ENCODE measurements around the gene OR4C12. TPM values are rescaled to one million over a fixed set of nuclear protein-coding genes. Genes with fewer than 3 reads are reported as not detected.
A peak's percentile ranks its signal among the peaks of the same experiment; 100 is the strongest.
"Not testable (repeated sequence)": the region's sequence is repeated elsewhere in the genome, so short reads cannot be mapped to it uniquely, and the experiment has no call there.

Gene OR4C12
- total RNA-seq: not detected in 2 replicates

DNA sequence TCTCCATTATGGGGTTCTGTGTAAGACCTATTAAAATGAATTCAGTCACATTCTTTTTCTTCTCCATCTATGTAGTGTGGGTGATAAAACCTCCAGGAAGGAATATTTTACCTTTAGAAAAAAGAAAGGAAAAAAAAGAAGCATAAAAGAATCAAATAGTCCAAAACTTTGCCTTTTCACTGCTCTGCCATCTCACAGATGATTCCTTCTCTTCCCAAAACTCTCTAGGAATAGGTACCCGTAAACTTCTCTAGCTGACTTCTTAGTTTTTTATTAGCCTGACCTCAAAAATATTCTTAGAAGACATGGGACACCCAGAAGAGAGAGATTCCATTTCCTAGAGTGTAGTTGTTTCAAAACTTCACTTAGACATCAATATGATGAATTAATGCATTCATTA lies at the start of gene OR4C12:
Gene OR4C12 (minus strand): TSS at position 101 of the 400 bp plus-strand sequence. CDS start 34 bp downstream, at position 67.
- DNase-seq (ENCODE audit: low read depth in 2 of 2): not testable (repeated sequence)

DNA sequence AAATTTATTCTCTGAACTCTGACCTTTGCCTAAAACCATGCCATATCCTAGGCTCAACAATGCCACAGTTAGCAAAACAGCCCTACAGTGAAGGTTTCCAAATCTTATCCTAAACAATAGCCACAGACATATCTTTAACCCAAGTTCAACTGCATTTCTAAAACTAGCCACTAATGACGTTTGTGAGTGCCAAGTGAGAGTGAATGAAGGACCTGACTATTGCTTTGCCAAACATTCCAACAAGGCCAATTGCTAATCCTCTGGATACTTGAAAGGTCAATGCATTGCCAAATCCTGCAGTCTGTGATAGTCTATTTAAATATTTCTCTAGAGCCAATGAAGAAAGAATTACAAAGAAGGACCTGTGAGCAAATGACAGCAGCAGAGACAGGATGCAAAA lies 47.9 kb upstream of the OR4C12 start:
- no peak for DNase-seq (ENCODE audit: low read depth in 2 of 2)

DNA sequence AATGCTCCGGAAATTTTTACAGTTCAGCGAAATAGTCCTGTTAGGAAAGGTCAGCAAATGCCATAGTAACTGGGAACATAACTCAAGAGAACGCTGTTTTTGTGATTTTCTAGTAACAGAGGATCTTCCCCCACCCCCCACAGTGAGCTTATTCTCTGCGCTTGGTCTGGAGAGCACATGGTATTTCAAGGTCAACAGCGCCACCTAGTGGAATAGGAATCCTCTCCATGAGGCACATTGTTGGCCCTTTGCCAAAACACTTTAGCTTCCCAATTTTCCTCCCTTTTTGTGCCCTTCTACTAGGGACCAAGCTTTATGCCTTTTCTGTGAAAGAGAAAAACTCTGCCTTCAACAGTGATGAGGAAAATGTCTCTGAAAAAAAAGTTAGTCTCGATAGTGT lies 13.2 kb upstream of the OR4C12 start:
- DNase-seq (ENCODE audit: low read depth in 2 of 2): peak; percentile 65 to 75

DNA sequence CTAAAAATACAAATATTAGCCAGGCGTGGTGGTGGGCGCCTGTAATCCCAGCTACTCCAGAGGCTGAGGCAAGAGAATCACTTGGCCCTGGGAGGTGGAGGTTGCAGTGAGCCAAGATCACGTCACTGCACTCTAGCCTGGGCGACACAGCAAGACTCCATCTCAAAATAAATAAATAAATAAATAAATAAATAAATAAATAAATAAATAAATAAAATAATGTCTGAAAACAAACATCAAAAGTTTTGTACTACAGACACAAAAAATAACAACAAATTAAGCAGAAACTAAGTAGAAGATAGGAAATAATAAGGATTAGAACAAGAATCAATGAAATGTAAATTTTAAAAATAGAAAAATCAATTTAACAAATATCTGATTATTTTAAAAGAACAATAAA lies 8.9 kb downstream of the OR4C12 start:
- not testable (repeated sequence) for DNase-seq (ENCODE audit: low read depth in 2 of 2)

DNA sequence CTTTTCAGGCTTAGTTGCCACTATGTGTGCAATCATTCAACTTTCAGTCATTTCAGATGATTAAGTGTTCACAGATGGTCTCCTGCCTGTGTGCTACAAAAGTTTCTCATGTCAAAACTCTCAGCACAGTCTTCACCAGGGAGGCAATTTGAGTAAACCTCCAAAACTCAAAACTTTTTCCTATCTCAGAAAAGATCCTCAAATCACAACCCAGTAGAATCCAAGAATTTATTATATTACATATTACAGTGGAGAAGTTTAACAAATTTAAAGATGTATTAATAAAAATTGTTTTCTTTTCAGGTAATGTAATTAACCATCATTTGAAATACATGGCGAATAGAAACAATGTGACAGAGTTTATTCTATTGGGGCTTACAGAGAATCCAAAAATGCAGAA lies 30.2 kb downstream of the OR4C12 start, which contains the start of gene OR4C13:
Gene OR4C13 (plus strand): TSS at position 301 of the 400 bp plus-strand sequence. CDS start 32 bp downstream, at position 333.
- no peak for DNase-seq (ENCODE audit: low read depth in 2 of 2)

DNA sequence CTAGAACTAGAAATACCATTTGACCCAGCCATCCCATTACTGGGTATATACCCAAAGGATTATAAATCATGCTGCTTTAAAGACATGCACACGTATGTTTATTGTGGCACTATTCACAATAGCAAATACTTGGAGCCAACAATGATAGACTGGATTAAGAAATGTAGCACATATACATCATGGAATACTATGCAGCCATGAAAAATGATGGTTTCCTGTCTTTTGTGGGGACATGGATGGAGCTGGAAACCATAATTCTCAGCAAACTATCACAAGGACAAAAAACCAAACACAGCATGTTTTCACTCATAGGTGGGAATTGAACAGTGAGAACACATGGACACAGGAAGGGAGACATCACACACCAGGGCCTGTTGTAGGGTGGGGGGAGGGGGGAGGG lies 33.6 kb downstream of the OR4C12 start:
- DNase-seq (ENCODE audit: low read depth in 2 of 2): not testable (repeated sequence)

Other genes starting within 250 kb of the OR4C12 start
- not detected in 2 replicates for gene OR4C13, start 30.1 kb downstream of the OR4C12 start, total RNA-seq
- gene OR4C45, start 50.3 kb upstream of the OR4C12 start, total RNA-seq: not detected in 2 replicates

Data from lung microvascular endothelial cell (primary cell).